OCI-LY7 (cell line): ENCODE measurements around the gene F13A1. TPM values are rescaled to one million over a fixed set of nuclear protein-coding genes. Genes with fewer than 3 reads are reported as not detected.

Experiments
- BruUV-seq: library from RNA; stranded (reverse); fragments of 400-500 nt; replicated peaks from 2 replicates; lab custom pipeline; 2021; lab: Mats Ljungman, UMichigan
- CTCF ChIA-PET: fragments of 300-600 bp; sonication (Branson Sonifier 250); formaldehyde crosslinking; loops from one replicate; lab custom pipeline; 2022; ENCODE audit warnings: antibody characterized with exemption; ENCODE audit not compliant: unreplicated experiment; lab: Charles Lee
- POLR2A ChIA-PET: fragments of 300-600 bp; sonication (Branson Sonifier 250); formaldehyde crosslinking; loops from one replicate; lab custom pipeline; 2022; ENCODE audit warnings: antibody characterized with exemption; lab: Charles Lee
- DNase-seq: peaks from one replicate; pipeline ENCODE4 v3.0.0-alpha.2; 2015; ENCODE audit warnings: low spot score
- H2AFZ ChIP-seq: fragments of 200-600 bp; sonication (generic), shearing (Covaris generic); 2 replicates; pipeline ENCODE4 v1.6.1; 2014; ENCODE audit warnings: mild to moderate bottlenecking, antibody characterized with exemption, low read length, moderate library complexity
- H3K27ac ChIP-seq: fragments of 200-600 bp; sonication (generic); 2 replicates; pipeline ENCODE4 v1.5.1; 2014; ENCODE audit warnings: mixed run types, low read depth, mild to moderate bottlenecking, moderate library complexity, low read length, inconsistent platforms; ENCODE audit not compliant: poor library complexity, severe bottlenecking
- H3K36me3 ChIP-seq: fragments of 200-600 bp; sonication (generic); 2 replicates; pipeline ENCODE4 v1.6.1; 2014; ENCODE audit warnings: mild to moderate bottlenecking, antibody characterized with exemption, low read length, moderate library complexity, mixed read lengths; ENCODE audit not compliant: insufficient read depth
- H3K4me1 ChIP-seq: fragments of 200-600 bp; sonication (generic); 2 replicates; pipeline ENCODE4 v1.5.1; 2014; ENCODE audit warnings: mild to moderate bottlenecking, low read length; ENCODE audit not compliant: insufficient read depth, poor library complexity, severe bottlenecking
- H3K4me2 ChIP-seq: fragments of 200-600 bp; sonication (generic); 2 replicates; pipeline ENCODE4 v1.6.1; 2014; ENCODE audit warnings: mild to moderate bottlenecking, low read length
- H3K4me3 ChIP-seq: fragments of 200-600 bp; sonication (generic); 2 replicates; pipeline ENCODE4 v1.5.1; 2014; ENCODE audit warnings: mild to moderate bottlenecking, low read depth, low read length; ENCODE audit not compliant: poor library complexity, severe bottlenecking
- H3K79me2 ChIP-seq: fragments of 200-600 bp; sonication (generic); 2 replicates; pipeline ENCODE4 v1.6.1; 2016; ENCODE audit warnings: low read depth, mild to moderate bottlenecking, low read length, moderate library complexity, mixed read lengths; ENCODE audit not compliant: insufficient read depth
- H3K9me2 ChIP-seq: fragments of 200-600 bp; sonication (generic); 2 replicates; pipeline ENCODE4 v1.6.1; 2016; ENCODE audit warnings: mild to moderate bottlenecking, low read length, mixed read lengths; ENCODE audit not compliant: insufficient read depth
- H3K9me3 ChIP-seq: fragments of 200-600 bp; sonication (generic); 2 replicates; pipeline ENCODE4 v1.6.1; 2014; ENCODE audit warnings: mild to moderate bottlenecking, mixed run types, low read length, mixed read lengths
- H4K20me1 ChIP-seq: fragments of 200-600 bp; sonication (generic); 2 replicates; pipeline ENCODE4 v1.6.1; 2014; ENCODE audit warnings: mild to moderate bottlenecking, antibody characterized with exemption, low read length, moderate library complexity, mixed read lengths; ENCODE audit not compliant: insufficient read depth
- EZH2phosphoT487 ChIP-seq: fragments of 200-600 bp; sonication (generic); IDR thresholded peaks from 2 replicates; pipeline ENCODE4 v1.6.1; 2018; ENCODE audit warnings: low read depth, borderline replicate concordance, mild to moderate bottlenecking, mixed run types, antibody characterized with exemption, low read length, moderate library complexity, mixed read lengths
- intact Hi-C: fragments of 100-400 bp; cut with micrococcal nuclease; formaldehyde crosslinking; loops from one replicate; pipeline ENCODE4 v1.10.0; 2022; ENCODE audit not compliant: unreplicated experiment
- total RNA-seq, 2 experiments: library from RNA; depleted of rRNA in 1 of 2; stranded (reverse); fragments of >200 nt in 1 of 2; shearing (Covaris generic) in 1 of 2; gene quantifications; 2 replicates each; pipeline ENCODE4 v1.2.3, GENCODE V29; 2014 to 2022
- TF ChIP-seq, protein P1 (sequence below): fragments of 200-600 bp; sonication (generic); conservative IDR thresholded peaks from 2 replicates; pipeline ENCODE4 v1.5.1; 2014; ENCODE audit warnings: mild to moderate bottlenecking, antibody characterized with exemption, low read length, moderate library complexity, mixed read lengths

The F13A1 gene
- total RNA-seq, 2 experiments from 2014 or later = 0.13 to 0.63 TPM

DNA sequence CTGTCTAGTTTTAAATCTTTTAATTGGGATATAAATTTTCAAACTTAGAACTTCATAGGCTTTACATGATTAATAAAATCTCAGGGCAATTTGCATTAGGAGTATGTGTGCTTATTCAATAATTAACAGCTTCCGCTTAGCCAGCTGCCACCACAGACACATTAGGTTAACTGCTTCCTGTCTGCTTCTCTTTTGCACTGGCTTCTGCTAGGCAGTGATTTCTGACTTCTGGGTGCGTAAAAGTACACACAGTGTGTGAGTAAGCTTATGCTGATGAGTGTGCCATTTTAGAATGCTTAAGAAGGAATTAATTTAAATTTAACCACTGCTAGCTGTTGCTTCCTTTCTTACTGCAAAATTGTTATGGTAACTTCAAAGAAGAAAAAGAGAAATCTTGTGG lies 73.9 kb downstream of the F13A1 start:
- TF ChIP-seq, protein P1, sequence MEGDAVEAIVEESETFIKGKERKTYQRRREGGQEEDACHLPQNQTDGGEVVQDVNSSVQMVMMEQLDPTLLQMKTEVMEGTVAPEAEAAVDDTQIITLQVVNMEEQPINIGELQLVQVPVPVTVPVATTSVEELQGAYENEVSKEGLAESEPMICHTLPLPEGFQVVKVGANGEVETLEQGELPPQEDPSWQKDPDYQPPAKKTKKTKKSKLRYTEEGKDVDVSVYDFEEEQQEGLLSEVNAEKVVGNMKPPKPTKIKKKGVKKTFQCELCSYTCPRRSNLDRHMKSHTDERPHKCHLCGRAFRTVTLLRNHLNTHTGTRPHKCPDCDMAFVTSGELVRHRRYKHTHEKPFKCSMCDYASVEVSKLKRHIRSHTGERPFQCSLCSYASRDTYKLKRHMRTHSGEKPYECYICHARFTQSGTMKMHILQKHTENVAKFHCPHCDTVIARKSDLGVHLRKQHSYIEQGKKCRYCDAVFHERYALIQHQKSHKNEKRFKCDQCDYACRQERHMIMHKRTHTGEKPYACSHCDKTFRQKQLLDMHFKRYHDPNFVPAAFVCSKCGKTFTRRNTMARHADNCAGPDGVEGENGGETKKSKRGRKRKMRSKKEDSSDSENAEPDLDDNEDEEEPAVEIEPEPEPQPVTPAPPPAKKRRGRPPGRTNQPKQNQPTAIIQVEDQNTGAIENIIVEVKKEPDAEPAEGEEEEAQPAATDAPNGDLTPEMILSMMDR = no peak
- no peak for TF ChIP-seq EZH2phosphoT487
- no peaks in the 10 kb centered on the region for H3K79me2 ChIP-seq
- intact Hi-C loops = loop anchor here (2.0 kb wide), 1 partner anchor 84 kb away; no protein-coding TSS in a partner anchor
- ChIA-PET POLR2A (interaction anchor here (0.6 to 1.8 kb wide), 8 partner anchors 9 to 298 kb away, joined by 3 to 9 read pairs (median 4); no protein-coding TSS in a partner anchor), CTCF (no interaction called here)
- peaks cover 42% of the 10 kb centered on the region for H3K4me1 ChIP-seq
- H3K4me2 ChIP-seq = peak overlapping the region; percentile 69
- H2AFZ ChIP-seq = peak overlapping the region; percentile 83
- DNase-seq = peak; percentile 90
- BruUV-seq = no TSS peak
- H3K4me3 ChIP-seq = peak overlapping the region; percentile 39
- no peaks in the 10 kb centered on the region for H3K36me3 ChIP-seq
- H3K9me2 ChIP-seq = no peaks in the 10 kb centered on the region
- H4K20me1 ChIP-seq = no peaks in the 10 kb centered on the region
- H3K9me3 ChIP-seq = no peaks in the 10 kb centered on the region
- H3K27ac ChIP-seq = peak overlapping the region; percentile 46

DNA sequence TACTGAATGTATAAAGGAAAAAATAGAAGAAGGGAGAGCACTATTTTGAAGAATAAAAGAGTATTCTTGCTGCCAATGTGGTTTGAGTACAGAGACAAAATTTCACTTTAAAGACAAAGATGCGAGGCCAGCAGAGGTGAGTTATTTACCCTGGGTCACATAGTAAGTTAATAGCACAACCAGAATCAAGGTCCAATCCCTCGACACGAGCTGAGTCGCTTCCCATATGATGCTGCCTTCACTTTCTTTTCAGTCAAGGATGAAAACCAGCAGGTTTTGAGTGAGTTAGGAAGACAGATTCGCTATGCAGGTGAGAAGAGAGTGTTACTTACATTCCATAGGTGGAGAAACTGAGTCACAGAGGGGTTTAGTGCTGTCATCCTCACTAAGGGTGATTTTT lies 75.8 kb downstream of the F13A1 start:
- no peak for TF ChIP-seq EZH2phosphoT487
- TF ChIP-seq, protein P1 = no peak
- no peaks in the 10 kb centered on the region for H3K9me3 ChIP-seq

DNA sequence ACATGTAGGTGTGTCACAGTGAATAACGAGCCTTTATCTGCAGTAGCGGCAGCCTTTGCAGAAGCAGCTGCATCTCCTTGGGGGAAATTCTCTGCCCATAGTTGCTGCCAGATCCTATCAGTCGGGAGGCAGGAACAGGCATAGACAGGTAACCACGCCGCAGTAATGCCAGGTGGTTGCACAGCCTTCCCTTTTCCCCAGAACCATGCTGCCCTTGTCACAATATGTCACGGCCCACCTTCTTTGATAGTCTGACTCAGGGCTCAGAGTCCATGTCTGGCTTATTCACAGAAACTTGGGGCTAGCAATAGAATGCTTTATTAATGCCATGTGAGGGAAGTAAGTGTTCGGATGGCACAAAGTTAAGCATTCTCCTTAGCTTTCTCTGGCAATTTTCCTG lies 76.6 kb downstream of the F13A1 start:
- no peak overlapping the region for H2AFZ ChIP-seq
- H3K27ac ChIP-seq = no peak overlapping the region
- no peaks in the 10 kb centered on the region for H3K9me2 ChIP-seq
- H3K79me2 ChIP-seq = no peaks in the 10 kb centered on the region
- no peaks in the 10 kb centered on the region for H4K20me1 ChIP-seq
- CTCF ChIA-PET = no interaction called here
- DNase-seq = no peak
- intact Hi-C loops = no loop called here
- H3K36me3 ChIP-seq = no peaks in the 10 kb centered on the region
- POLR2A ChIA-PET = interaction anchor here (0.5 kb wide), 1 partner anchor 221 kb away, joined by 3 read pairs; no protein-coding TSS in a partner anchor
- no peaks in the 10 kb centered on the region for H3K9me3 ChIP-seq
- TF ChIP-seq, protein P1 = no peak
- no peak for TF ChIP-seq EZH2phosphoT487
- no peak overlapping the region for H3K4me3 ChIP-seq
- peaks cover 35% of the 10 kb centered on the region for H3K4me1 ChIP-seq
- no peak overlapping the region for H3K4me2 ChIP-seq
- BruUV-seq = no TSS peak

More for the DNA sequence above, 75.8 kb downstream of the F13A1 start:
- no peaks in the 10 kb centered on the region for H3K79me2 ChIP-seq
- intact Hi-C loops = no loop called here
- ChIA-PET CTCF (no interaction called here), POLR2A (no interaction called here)
- no peaks in the 10 kb centered on the region for H4K20me1 ChIP-seq
- no peaks in the 10 kb centered on the region for H3K9me2 ChIP-seq
- no TSS peak for BruUV-seq
- H3K4me3 ChIP-seq = no peak overlapping the region
- no peak overlapping the region for H3K27ac ChIP-seq
- no peak overlapping the region for H2AFZ ChIP-seq
- no peak overlapping the region for H3K4me2 ChIP-seq
- no peaks in the 10 kb centered on the region for H3K36me3 ChIP-seq
- peaks cover 42% of the 10 kb centered on the region for H3K4me1 ChIP-seq
- no peak for DNase-seq
